Gastrocnemius medialis (tissue), 4 donors: ENCODE data around the gene EIF2D. TPM values are rescaled to one million over a fixed set of nuclear protein-coding genes. Genes with fewer than 3 reads are reported as not detected.
A peak's percentile ranks its signal among the peaks of the same experiment; 100 is the strongest.

ENCODE experiments used
- ATAC-seq, 2 donors: fragments of 150-250 bp; one replicate each; pipeline ENCODE4 v1.9.1; 2016
- DNase-seq, 2 donors: peaks; one replicate each; pipeline ENCODE4 v3.0.0-alpha.2; 2019
- H3K27ac ChIP-seq, 4 donors: fragments of 200-600 bp; sonication (generic); 1 replicate in 1 of 4; 2 replicates in 3 of 4; pipeline ENCODE4 v1.5.1; 2016 to 2018; ENCODE audit warnings: mild to moderate bottlenecking in 2 of 4, moderate library complexity in 1 of 4
- H3K27me3 ChIP-seq, 3 donors: fragments of 200-600 bp; sonication (generic) in 2 of 3; 1 replicate in 1 of 3; 2 replicates in 2 of 3; pipeline versions ENCODE4 v1.5.1 to v1.6.0; 2016 to 2019; ENCODE audit warnings: mild to moderate bottlenecking in 1 of 3, moderate library complexity in 1 of 3
- H3K36me3 ChIP-seq, 2 donors: fragments of 200-600 bp; sonication (generic) in 1 of 2; one replicate each; pipeline ENCODE4 v1.5.1; 2017 to 2018
- H3K4me1 ChIP-seq, 2 donors: fragments of 200-600 bp; sonication (generic) in 1 of 2; one replicate each; pipeline ENCODE4 v1.5.1; 2016 to 2017; ENCODE audit warnings: mild to moderate bottlenecking in 2 of 2
- H3K4me3 ChIP-seq, 4 donors: fragments of 200-600 bp; sonication (generic) in 3 of 4; 1 replicate in 1 of 4; 2 replicates in 3 of 4; pipeline ENCODE4 v1.5.1; 2016 to 2019; ENCODE audit warnings: mild to moderate bottlenecking in 2 of 4
- H3K9me3 ChIP-seq, 3 donors: fragments of 200-600 bp; sonication (generic) in 2 of 3; 1 replicate in 1 of 3; 2 replicates in 2 of 3; pipeline ENCODE4 v1.5.1; 2016 to 2019
- POLR2A ChIP-seq, 2 donors: fragments of 450-650 bp; IDR thresholded peaks; one replicate each; pipeline ENCODE4 v1.6.1; 2017; ENCODE audit warnings: antibody characterized with exemption in 2 of 2, mild to moderate bottlenecking in 2 of 2, moderate library complexity in 2 of 2
- in situ Hi-C, 4 donors: fragments of 200-750 bp; cut with MboI; loops; one replicate each; pipeline versions ENCODE4 v1.15.0 to v1.8.0; 2017; ENCODE audit warnings: low sequenced_read_pairs in 4 of 4
- intact Hi-C: fragments of 100-400 bp; cut with DNase I; formaldehyde crosslinking; loops from one replicate; pipeline ENCODE4 v1.15.1; 2023; ENCODE audit warnings: low total_unique reads
- total RNA-seq, 4 donors: library from RNA; depleted of rRNA; stranded (reverse); fragments of >200 nt; gene quantifications; one replicate each; pipeline versions ENCODE4 v1.1.0 to v1.2.3, GENCODE V29; 2016
- TF ChIP-seq, protein P1 (sequence below), 5 experiments: fragments of 450-650 bp in 3 of 5; fragments of 200-600 bp in 2 of 5; sonication (generic) in 2 of 5; IDR thresholded peaks in 4 of 5; conservative IDR thresholded peaks in 1 of 5; 1 replicate in 4 of 5; 2 replicates in 1 of 5; pipeline ENCODE4 v1.5.1; 2016 to 2019; ENCODE audit warnings: antibody characterized with exemption in 5 of 5, mild to moderate bottlenecking in 3 of 5, moderate library complexity in 3 of 5

EIF2D gene
- total RNA-seq, 4 donors from 2014 or later, result 23.7 to 61.2 (median 38.6) TPM

DNA sequence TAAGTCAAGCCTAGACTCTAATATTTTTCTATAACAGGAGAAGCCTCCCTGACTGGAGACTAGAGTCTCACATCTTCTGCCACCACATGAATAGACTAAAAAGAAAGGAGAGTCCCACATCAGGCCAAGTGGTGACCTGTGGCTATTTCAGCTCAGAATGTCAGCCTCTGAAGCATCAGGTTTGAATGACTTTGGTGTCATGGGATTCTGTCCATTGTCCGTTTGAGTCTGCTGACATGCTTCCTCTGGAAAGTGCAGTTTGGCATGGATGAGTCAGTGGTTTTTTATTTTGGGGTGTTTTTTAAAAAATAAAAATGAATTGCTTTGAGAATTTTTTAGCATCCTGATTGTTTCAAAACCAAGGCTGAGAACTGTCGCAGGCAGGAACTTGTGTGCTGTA is 42.6 kb upstream of the EIF2D start:
- no peaks in the 10 kb centered on the region for H3K9me3 ChIP-seq
- no peak overlapping the region for H3K4me3 ChIP-seq
- no peak for DNase-seq
- intact Hi-C loops (no loop called here), in situ Hi-C loops (loop anchor here in 3 of 4 donors (10.0 to 25.0 kb wide), 4 partner anchors 150 to 260 kb away; no protein-coding TSS in a partner anchor)
- ATAC-seq, result no peak
- no peaks in the 10 kb centered on the region for H3K27me3 ChIP-seq
- peaks cover 20 to 28% of the 10 kb centered on the region in 2 donors for H3K4me1 ChIP-seq
- no peaks in the 10 kb centered on the region for H3K36me3 ChIP-seq
- no peak for TF ChIP-seq POLR2A (IDR thresholded peaks at IDR 0.05)
- TF ChIP-seq, protein P1, sequence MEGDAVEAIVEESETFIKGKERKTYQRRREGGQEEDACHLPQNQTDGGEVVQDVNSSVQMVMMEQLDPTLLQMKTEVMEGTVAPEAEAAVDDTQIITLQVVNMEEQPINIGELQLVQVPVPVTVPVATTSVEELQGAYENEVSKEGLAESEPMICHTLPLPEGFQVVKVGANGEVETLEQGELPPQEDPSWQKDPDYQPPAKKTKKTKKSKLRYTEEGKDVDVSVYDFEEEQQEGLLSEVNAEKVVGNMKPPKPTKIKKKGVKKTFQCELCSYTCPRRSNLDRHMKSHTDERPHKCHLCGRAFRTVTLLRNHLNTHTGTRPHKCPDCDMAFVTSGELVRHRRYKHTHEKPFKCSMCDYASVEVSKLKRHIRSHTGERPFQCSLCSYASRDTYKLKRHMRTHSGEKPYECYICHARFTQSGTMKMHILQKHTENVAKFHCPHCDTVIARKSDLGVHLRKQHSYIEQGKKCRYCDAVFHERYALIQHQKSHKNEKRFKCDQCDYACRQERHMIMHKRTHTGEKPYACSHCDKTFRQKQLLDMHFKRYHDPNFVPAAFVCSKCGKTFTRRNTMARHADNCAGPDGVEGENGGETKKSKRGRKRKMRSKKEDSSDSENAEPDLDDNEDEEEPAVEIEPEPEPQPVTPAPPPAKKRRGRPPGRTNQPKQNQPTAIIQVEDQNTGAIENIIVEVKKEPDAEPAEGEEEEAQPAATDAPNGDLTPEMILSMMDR (IDR thresholded peaks at IDR 0.05 in 4 of 5, conservative IDR thresholded peaks at IDR 0.05 in 1 of 5), result no peak
- H3K27ac ChIP-seq, result peak overlapping the region in 2 of 4 donors; percentile 40 to 55

DNA sequence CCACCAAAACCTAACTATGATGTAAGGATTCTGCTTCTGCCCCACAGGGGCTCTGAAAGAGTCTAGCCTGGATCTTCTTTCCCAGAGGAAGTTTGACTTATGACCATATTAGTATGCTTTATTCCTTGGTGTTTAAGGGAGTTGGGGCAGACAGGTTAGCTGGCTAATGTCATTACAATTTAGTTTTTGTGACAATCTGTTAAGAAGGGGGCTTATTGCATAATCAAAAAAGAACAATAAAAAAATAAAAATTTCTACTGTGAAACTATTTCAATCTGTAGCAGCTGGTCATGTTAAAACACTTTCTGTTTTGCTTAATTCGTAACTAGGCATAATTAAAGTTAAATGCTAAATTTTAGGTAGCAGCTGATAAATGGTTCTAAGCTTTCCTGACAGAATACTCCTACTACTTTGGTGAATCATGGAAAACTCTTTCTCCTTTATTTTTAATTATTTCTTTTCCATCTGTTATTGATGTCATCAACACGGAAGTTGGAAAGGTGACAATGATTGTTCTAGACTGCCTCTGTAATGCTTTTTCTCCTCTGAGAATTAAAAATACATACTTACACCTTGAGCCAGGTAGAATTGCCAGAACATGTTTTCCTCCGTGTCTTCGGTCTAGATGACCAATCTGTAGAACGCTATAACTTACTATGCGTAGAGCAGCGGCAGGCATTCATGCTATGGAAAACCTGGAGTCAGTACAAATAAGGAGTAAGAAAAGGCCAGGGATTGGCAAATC is 41.6 kb upstream of the EIF2D start:
- Histone ChIP-seq H3K4me3 (no peak overlapping the region), H3K36me3 (no peaks in the 10 kb centered on the region), H3K9me3 (no peaks in the 10 kb centered on the region), H3K27me3 (no peaks in the 10 kb centered on the region), H3K27ac (peak overlapping the region in 3 of 4 donors; percentile 23 to 55 (median 40)), H3K4me1 (peaks cover 15 to 25% of the 10 kb centered on the region in 2 donors)
- intact Hi-C loops (no loop called here), in situ Hi-C loops (loop anchor here in 3 of 4 donors (10.0 to 25.0 kb wide), 4 partner anchors 151 to 261 kb away; no protein-coding TSS in a partner anchor)
- DNase-seq (no peak), ATAC-seq (no peak)
- TF ChIP-seq, protein P1 (IDR thresholded peaks at IDR 0.05 in 4 of 5, conservative IDR thresholded peaks at IDR 0.05 in 1 of 5), result no peak
- TF ChIP-seq POLR2A (IDR thresholded peaks at IDR 0.05), result no peak

DNA sequence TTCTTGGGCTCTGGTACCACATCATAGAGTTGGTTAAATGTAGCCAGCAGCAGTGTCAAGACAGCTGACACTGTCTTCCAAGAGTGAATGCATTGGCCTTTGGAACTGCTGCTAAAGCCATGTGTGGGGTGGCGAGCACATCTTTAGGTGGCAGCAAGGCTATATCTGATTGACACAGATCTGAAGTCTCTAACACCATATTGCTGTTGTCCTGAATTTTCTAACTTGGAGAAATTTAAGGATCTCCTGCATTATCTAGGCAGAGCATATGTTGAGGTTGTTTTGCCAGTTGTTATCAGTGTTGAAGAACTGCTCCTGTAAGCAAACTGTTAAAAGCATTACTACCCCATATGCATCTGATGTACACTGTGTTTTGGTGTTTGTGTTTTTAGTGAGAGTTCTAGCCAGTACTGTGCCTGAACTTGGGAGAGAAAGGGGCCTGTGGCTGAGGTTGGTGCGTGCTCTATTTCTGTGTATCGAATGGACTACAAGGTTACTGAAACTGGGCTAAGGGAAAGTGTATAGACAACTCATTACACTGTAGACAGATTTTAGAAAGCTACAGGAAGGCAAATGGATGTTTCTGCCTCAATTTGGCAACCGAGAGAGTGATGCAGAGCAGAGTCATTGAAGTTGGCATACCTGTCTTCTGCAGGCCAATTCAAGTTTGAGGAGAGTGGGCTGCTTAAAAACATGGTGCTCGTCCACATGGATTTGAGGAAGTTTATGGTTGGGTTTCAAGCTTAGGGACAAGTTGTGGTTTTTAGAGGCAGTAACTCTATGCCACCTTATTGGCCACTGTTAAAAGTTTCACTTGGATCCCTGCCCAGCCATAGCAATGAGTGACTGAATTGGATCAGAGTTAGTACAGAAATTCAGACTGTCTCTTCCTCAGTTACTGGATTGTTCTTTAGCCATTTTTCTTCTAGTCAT is 40.0 kb upstream of the EIF2D start:
- Histone ChIP-seq H3K27ac (no peak overlapping the region), H3K36me3 (no peaks in the 10 kb centered on the region), H3K4me1 (peaks cover 3 to 12% of the 10 kb centered on the region in 2 donors), H3K4me3 (no peak overlapping the region), H3K27me3 (no peaks in the 10 kb centered on the region), H3K9me3 (no peaks in the 10 kb centered on the region)
- ATAC-seq (no peak), DNase-seq (no peak)
- in situ Hi-C loops, result loop anchor here in 3 of 4 donors (10.0 to 25.0 kb wide), 4 partner anchors 153 to 263 kb away; no protein-coding TSS in a partner anchor
- intact Hi-C loops, result no loop called here
- TF ChIP-seq POLR2A (IDR thresholded peaks at IDR 0.05), result no peak
- TF ChIP-seq, protein P1 (IDR thresholded peaks at IDR 0.05 in 4 of 5, conservative IDR thresholded peaks at IDR 0.05 in 1 of 5), result no peak

DNA sequence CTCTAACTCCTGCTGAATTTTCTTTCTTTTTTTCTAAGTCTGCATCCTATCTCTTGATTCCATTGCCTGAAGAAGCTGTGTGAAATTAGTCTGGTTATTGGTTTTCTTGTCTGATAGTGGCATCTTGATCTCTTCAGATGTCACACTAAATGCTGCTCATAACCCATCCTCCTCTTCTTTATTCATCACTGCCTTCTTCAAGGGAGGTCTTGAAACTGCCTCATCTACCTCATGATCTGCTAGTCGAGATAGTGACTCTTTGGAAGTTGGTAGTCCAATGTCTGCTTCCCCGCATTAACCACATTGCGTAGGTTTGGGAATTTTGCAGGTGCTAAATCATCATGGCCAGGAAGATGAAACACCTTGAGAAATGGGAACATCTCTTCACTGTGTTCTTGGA is 38.7 kb upstream of the EIF2D start:
- H3K36me3 ChIP-seq, result no peaks in the 10 kb centered on the region
- intact Hi-C loops, result no loop called here
- DNase-seq, result no peak
- in situ Hi-C loops, result loop anchor here in 3 of 4 donors (10.0 to 25.0 kb wide), 4 partner anchors 154 to 264 kb away; no protein-coding TSS in a partner anchor
- ATAC-seq, result no peak
- peaks cover 0 to 9% of the 10 kb centered on the region in 2 donors for H3K4me1 ChIP-seq
- no peak overlapping the region for H3K4me3 ChIP-seq
- no peaks in the 10 kb centered on the region for H3K27me3 ChIP-seq
- TF ChIP-seq, protein P1 (IDR thresholded peaks at IDR 0.05 in 4 of 5, conservative IDR thresholded peaks at IDR 0.05 in 1 of 5), result no peak
- no peak for TF ChIP-seq POLR2A (IDR thresholded peaks at IDR 0.05)
- no peaks in the 10 kb centered on the region for H3K9me3 ChIP-seq
- peak overlapping the region in 1 of 4 donors; percentile 48 for H3K27ac ChIP-seq
